Activated naive CD4-positive, alpha-beta T cell treated with anti-CD3 and anti-CD28 coated beads, Interleukin-2, amount 10 ng/mL, durations not matched to agents 7 days and 5 days (primary cell): ENCODE measurements around the gene B3GALT6.

Source experiments
- CTCF ChIA-PET: fragments of 350-600 bp; sonication (Branson Sonifier 250); formaldehyde crosslinking; loops from one replicate; lab custom pipeline; 2021; ENCODE audit warnings: antibody characterized with exemption; lab: Charles Lee
- DNase-seq: peaks from one replicate; pipeline ENCODE4 v3.0.0-alpha.2; 2020
- H3K27ac Mint-ChIP-seq: one replicate; pipeline ENCODE4 v1.8.0; 2021; ENCODE audit warnings: mild to moderate bottlenecking, moderate library complexity, mixed read lengths
- H3K27me3 Mint-ChIP-seq: one replicate; pipeline ENCODE4 v1.8.0; 2021; ENCODE audit warnings: mild to moderate bottlenecking, mixed read lengths
- H3K36me3 Mint-ChIP-seq: one replicate; pipeline ENCODE4 v1.8.0; 2021; ENCODE audit warnings: mixed read lengths
- H3K4me1 Mint-ChIP-seq: one replicate; pipeline ENCODE4 v1.8.0; 2021; ENCODE audit warnings: mixed read lengths
- H3K4me3 Mint-ChIP-seq: one replicate; pipeline ENCODE4 v1.8.0; 2021; ENCODE audit warnings: mild to moderate bottlenecking, moderate library complexity, mixed read lengths
- H3K9me3 Mint-ChIP-seq: one replicate; pipeline ENCODE4 v1.8.0; 2021; ENCODE audit warnings: mixed read lengths

B3GALT6 gene

GRCh38 chr1:1236945-1237873 is 5.2 kb downstream of the B3GALT6 start:
- Mint-ChIP-seq H3K4me3 (no peak overlapping the region), H3K9me3 (no peaks in the 10 kb centered on the region), H3K36me3 (peaks cover 10% of the 10 kb centered on the region), H3K4me1 (peaks cover 15% of the 10 kb centered on the region), H3K27me3 (peaks cover 5% of the 10 kb centered on the region), H3K27ac (no peak overlapping the region)
- no peak for DNase-seq
- CTCF ChIA-PET, result interaction anchor here (1.1 to 2.1 kb wide), 2 partner anchors 23 to 115 kb away, joined by 3 to 7 read pairs; no protein-coding TSS in a partner anchor

DNA sequence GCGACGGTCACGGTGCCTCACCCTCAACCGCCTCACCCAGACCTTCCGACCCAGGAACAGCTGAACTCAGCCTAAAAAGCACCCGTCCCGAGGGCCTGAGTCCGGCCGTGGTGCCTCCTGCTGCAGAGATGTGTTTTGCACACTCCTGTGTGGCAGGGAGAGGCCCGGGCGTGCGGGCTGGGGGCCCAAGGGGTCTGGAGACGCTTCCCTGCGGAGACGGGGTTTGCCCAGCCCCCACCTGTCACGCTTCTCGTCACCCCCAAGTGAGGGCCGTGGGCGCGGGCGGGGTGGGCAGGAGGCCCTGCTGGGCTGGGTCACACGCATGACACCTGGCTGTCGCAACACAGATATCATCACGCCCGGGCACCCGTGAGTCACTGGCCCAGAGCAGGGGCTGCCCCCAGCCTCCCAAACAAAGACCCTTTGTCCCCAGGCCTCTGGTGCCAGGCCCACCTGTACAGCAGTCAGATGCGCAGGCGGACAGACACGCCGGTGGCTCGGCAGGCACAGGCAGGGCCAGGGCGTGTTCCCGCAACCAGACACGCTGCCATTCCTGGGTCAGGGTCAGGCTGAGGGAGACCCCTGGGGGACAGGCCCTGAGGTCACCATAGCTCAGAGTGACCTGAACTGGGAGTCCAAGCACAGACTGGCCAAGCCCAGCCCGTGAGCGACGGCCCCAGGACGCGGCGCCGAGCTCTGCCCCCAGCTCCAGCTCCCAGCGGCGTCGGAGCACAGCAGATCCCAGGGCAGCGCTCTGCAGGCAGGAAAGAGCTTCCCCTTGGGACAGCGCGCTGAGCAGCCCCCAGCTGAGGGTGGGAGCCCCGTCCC is 6.1 kb downstream of the B3GALT6 start:
- CTCF ChIA-PET, result interaction anchor here (1.1 kb wide), 1 partner anchor 22 kb away, joined by 3 read pairs; no protein-coding TSS in a partner anchor
- Mint-ChIP-seq H3K4me1 (peaks cover 15% of the 10 kb centered on the region), H3K4me3 (no peak overlapping the region), H3K36me3 (peaks cover 10% of the 10 kb centered on the region), H3K27ac (no peak overlapping the region), H3K9me3 (no peaks in the 10 kb centered on the region), H3K27me3 (peaks cover 5% of the 10 kb centered on the region)
- DNase-seq, result no peak

DNA sequence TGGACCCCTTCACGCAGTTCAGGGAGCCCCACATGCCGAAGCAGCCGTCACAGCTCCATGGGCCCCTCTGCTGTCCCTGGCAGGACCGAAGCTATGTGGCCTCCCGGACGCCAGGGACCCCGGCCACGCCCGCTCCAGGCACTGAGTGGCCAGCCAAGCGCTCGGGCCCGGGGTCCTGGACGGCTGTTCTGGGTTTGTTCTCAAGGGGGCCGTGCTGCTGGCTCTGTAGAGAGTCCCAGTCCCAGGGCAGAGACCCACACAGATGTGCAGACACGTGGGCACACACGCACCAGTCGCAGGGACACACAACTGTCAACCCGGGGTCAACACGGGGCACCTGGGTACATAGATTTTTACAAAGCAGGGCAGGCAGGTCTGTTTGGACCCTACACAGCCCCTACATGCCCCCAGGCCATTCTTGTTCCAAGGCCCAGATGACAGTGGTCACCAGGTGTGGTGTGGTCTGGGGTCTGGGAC is 6.7 kb downstream of the B3GALT6 start:
- H3K4me1 Mint-ChIP-seq, result peaks cover 11% of the 10 kb centered on the region
- peaks cover 8% of the 10 kb centered on the region for H3K36me3 Mint-ChIP-seq
- H3K9me3 Mint-ChIP-seq, result no peaks in the 10 kb centered on the region
- no peak for DNase-seq
- no peak overlapping the region for H3K27ac Mint-ChIP-seq
- peaks cover 5% of the 10 kb centered on the region for H3K27me3 Mint-ChIP-seq
- CTCF ChIA-PET, result interaction anchor here (1.1 kb wide), 1 partner anchor 22 kb away, joined by 3 read pairs; no protein-coding TSS in a partner anchor
- no peak overlapping the region for H3K4me3 Mint-ChIP-seq

DNA sequence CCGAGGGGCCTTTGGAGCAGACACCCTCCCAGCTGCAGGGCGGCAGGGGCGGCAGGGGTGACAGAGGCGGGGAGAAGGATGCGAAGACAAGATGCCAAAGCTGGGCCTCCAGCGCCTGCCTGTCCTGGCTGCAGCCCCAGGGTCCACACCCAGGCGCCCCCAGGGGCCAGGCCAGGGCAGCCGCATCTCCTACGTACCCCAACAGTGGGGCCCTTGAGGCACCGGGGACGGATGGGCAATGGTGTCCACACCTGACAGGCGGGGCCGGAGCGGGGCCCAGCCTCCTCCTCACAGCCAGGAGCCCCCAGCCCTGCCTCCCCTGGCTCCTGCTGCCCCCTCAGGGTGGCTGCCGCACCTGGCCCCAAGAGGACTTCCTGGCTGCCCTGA is 7.2 kb downstream of the B3GALT6 start:
- Mint-ChIP-seq H3K4me3 (no peak overlapping the region), H3K36me3 (peaks cover 4% of the 10 kb centered on the region), H3K27ac (no peak overlapping the region), H3K9me3 (no peaks in the 10 kb centered on the region), H3K27me3 (peaks cover 9% of the 10 kb centered on the region), H3K4me1 (peaks cover 6% of the 10 kb centered on the region)
- DNase-seq, result no peak
- CTCF ChIA-PET, result no interaction called here

DNA sequence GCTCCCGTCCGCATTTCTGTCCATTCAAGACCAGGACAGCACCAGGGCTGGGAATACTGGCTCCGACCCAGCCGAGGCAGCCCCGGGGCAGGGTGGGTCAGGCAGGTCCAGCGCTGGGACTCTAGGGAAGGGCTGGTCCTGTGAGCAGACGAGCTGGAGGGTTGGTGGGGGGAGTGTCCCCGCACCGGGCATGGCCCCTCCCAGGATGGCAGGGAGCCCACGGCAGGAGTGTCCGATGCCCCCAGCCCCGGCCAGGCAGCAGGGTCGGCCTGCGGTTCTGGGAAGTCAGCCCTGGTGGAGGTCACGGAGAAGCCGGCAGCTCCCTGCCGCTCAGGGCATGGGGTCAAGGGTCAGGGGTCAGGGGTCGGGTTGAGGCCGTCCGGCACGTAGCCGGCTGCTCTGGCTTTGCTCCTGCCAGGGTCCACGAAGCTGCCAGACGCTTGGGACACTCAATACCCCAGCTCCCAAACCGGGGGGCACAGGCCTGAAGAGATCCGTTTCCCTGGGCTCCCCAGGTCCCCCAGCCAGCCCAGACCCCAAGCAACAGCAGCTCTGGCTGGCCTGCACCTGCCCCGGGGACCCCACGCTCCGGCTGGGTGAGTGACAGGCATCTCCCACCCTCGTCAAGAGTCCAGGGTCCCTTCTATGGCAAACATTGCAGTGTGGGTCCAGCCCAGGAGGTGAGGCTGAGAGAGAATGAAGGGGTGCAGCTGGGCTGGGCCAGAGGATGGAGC is 7.7 kb downstream of the B3GALT6 start:
- CTCF ChIA-PET, result no interaction called here
- Mint-ChIP-seq H3K9me3 (no peaks in the 10 kb centered on the region), H3K4me3 (no peak overlapping the region)

GRCh38 chr1:1240348-1240732 is 8.3 kb downstream of the B3GALT6 start:
- peaks cover 15% of the 10 kb centered on the region for H3K27me3 Mint-ChIP-seq
- no peaks in the 10 kb centered on the region for H3K9me3 Mint-ChIP-seq
- H3K4me3 Mint-ChIP-seq, result no peak overlapping the region
- no peak overlapping the region for H3K27ac Mint-ChIP-seq
- CTCF ChIA-PET, result no interaction called here
- no peak for DNase-seq
- no peaks in the 10 kb centered on the region for H3K4me1 Mint-ChIP-seq
- H3K36me3 Mint-ChIP-seq, result no peaks in the 10 kb centered on the region

More for the DNA sequence above, 7.7 kb downstream of the B3GALT6 start:
- Mint-ChIP-seq H3K36me3 (no peaks in the 10 kb centered on the region), H3K27ac (no peak overlapping the region), H3K27me3 (peaks cover 12% of the 10 kb centered on the region), H3K4me1 (peaks cover under 1% of the 10 kb centered on the region)
- DNase-seq, result no peak

- peaks cover 22% of the 10 kb centered on the region for H3K27me3 Mint-ChIP-seq
- H3K27ac Mint-ChIP-seq, result no peak overlapping the region
- CTCF ChIA-PET, result no interaction called here
- H3K36me3 Mint-ChIP-seq, result no peaks in the 10 kb centered on the region
- no peaks in the 10 kb centered on the region for H3K4me1 Mint-ChIP-seq
- H3K9me3 Mint-ChIP-seq, result no peaks in the 10 kb centered on the region
- no peak overlapping the region for H3K4me3 Mint-ChIP-seq
- no peak for DNase-seq
Measured at GRCh38 chr1:1240822-1241587, 9.0 kb downstream of the B3GALT6 start.

DNA sequence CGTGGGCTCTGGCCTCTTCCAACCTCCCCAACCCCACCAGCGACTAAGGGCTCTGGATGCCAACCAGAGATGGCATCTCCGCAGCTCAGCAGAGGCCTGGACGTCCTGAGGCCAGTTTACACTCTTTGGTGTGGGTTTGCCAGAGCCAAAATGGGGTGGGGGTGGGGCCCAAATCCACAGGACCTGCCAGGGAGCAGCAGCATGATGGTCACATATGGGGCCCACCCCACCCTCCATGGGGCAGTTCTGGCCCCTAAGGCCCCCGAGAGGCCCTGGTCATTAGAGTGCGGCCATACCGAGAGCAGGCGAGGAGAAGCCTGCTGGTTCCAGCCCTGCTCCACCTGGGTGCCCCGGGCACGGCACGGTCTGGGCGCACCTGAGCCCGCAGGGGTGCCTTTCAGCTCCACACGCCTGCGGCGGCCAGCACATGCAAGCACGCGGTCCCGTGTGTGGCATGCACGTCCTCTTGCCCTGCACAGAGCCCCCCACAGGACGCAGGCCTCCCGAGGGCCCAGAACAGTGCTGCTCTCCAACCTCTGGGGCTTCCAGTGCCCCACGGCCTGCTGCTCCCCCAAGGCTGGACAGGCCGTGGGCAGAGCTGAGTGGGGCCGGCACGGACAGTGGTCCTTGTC is 9.7 kb downstream of the B3GALT6 start:
- CTCF ChIA-PET, result interaction anchor here (0.8 kb wide), 1 partner anchor 119 kb away, joined by 5 read pairs; no protein-coding TSS in a partner anchor
- DNase-seq, result no peak
- Mint-ChIP-seq H3K36me3 (no peaks in the 10 kb centered on the region), H3K9me3 (no peaks in the 10 kb centered on the region), H3K27me3 (peaks cover 26% of the 10 kb centered on the region), H3K4me1 (no peaks in the 10 kb centered on the region), H3K27ac (no peak overlapping the region), H3K4me3 (no peak overlapping the region)

- CTCF ChIA-PET, result interaction anchor here (0.8 kb wide), 1 partner anchor 120 kb away, joined by 5 read pairs; no protein-coding TSS in a partner anchor
- Mint-ChIP-seq H3K4me3 (no peak overlapping the region), H3K9me3 (no peaks in the 10 kb centered on the region), H3K4me1 (no peaks in the 10 kb centered on the region), H3K36me3 (no peaks in the 10 kb centered on the region), H3K27me3 (peaks cover 35% of the 10 kb centered on the region), H3K27ac (no peak overlapping the region)
- no peak for DNase-seq
Measured at GRCh38 chr1:1242461-1243265, 10.6 kb downstream of the B3GALT6 start.

DNA sequence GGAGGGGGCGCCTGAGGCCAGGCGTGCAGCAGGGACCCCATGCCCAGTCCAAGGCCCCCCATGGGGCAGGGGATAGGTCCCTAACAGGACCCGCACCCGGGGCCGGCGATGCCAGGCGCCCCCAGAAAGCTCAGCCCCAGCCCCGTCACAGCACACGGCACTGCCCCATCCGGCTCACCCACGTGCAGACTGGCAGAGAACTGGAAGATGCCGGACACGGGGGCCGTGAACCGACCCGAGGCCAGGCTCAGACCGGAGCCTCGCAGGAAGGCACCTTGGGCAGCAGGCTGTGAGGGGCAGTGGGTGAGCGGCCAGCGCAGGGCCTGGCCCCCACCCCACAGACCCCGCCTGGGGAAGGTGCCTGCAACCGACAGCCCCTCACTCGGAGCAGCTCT is 11.2 kb downstream of the B3GALT6 start:
- DNase-seq, result no peak
- no peak overlapping the region for H3K27ac Mint-ChIP-seq
- H3K9me3 Mint-ChIP-seq, result no peaks in the 10 kb centered on the region
- no peaks in the 10 kb centered on the region for H3K4me1 Mint-ChIP-seq
- CTCF ChIA-PET, result no interaction called here
- H3K27me3 Mint-ChIP-seq, result peaks cover 41% of the 10 kb centered on the region
- no peak overlapping the region for H3K4me3 Mint-ChIP-seq
- H3K36me3 Mint-ChIP-seq, result no peaks in the 10 kb centered on the region

GRCh38 chr1:1243807-1244191 is 11.8 kb downstream of the B3GALT6 start:
- Mint-ChIP-seq H3K9me3 (no peaks in the 10 kb centered on the region), H3K36me3 (no peaks in the 10 kb centered on the region), H3K27me3 (peaks cover 40% of the 10 kb centered on the region), H3K4me3 (no peak overlapping the region), H3K27ac (no peak overlapping the region), H3K4me1 (no peaks in the 10 kb centered on the region)
- no peak for DNase-seq
- CTCF ChIA-PET, result no interaction called here

DNA sequence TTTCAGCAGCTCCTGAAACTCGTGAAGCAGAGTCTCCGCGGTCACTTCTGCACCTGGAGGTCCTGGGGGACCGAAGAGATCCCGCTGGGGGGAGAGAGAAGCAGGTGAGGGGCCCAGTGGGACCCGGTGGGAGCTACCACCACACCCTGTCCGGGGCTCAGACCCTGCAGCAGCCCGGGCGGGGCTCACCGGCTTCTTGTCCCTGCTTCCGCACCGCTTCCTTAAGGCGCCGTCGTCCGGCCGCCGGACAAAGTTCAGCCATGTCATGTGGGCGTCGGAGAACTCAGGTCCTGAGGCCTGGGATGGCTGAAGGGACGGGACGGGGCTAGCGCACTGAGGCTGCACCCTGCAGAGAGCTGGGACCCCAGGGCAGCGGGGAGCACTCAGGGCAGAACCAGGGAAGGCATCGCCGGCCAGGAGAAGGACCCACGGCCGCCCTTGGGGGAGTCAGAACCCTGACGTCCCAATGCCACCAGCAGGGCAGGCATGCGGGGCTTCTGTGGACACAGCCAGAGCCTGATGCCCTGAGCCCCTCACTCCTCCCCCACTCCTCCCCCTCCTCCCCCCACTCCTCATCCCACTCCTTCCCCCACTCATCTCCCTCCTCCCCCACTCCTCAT is 12.3 kb downstream of the B3GALT6 start:
- CTCF ChIA-PET, result no interaction called here
- H3K4me1 Mint-ChIP-seq, result no peaks in the 10 kb centered on the region
- H3K9me3 Mint-ChIP-seq, result no peaks in the 10 kb centered on the region
- no peaks in the 10 kb centered on the region for H3K36me3 Mint-ChIP-seq
- H3K4me3 Mint-ChIP-seq, result no peak overlapping the region
- peaks cover 37% of the 10 kb centered on the region for H3K27me3 Mint-ChIP-seq
- no peak for DNase-seq
- no peak overlapping the region for H3K27ac Mint-ChIP-seq
